Umbilical cord (tissue), 2 donors: ENCODE results near the gene MBLAC1. TPM values are rescaled to one million over a fixed set of nuclear protein-coding genes. Genes with fewer than 3 reads are reported as not detected.

Experiments used
- DNase-seq: peaks from one replicate; pipeline ENCODE4 v3.0.0-alpha.2; 2015; ENCODE audit warnings: low spot score
- total RNA-seq: library from RNA; depleted of rRNA; stranded (reverse); fragments of >200 nt; gene quantifications from one replicate; pipeline ENCODE4 v1.2.3, GENCODE V29; 2014; ENCODE audit warnings: low replicate concordance; ENCODE audit not compliant: insufficient read depth

MBLAC1 gene
- total RNA-seq, 1 donor from 2014 or later, result 1.9 TPM

GRCh38 chr7:100153708-100154535 is 27.2 kb downstream of the MBLAC1 start:
- DNase-seq, result no peak

GRCh38 chr7:100154651-100155491 is 28.1 kb downstream of the MBLAC1 start:
- no peak for DNase-seq

- no peak for DNase-seq
Observed at GRCh38 chr7:100155553-100156317, 29.0 kb downstream of the MBLAC1 start.

- no peak for DNase-seq
Observed at GRCh38 chr7:100156331-100157068, 29.7 kb downstream of the MBLAC1 start.

- no peak for DNase-seq
Observed at GRCh38 chr7:100157069-100157333, 30.2 kb downstream of the MBLAC1 start.

GRCh38 chr7:100157334-100158228 is 30.8 kb downstream of the MBLAC1 start:
- DNase-seq, result no peak

GRCh38 chr7:100158229-100159098 is 31.7 kb downstream of the MBLAC1 start, which contains the start of gene TRAPPC14:
TSS of gene TRAPPC14 (minus strand) at chr7:100158723. CDS start at chr7:100158499, 224 bp downstream.
- peak; percentile 90 for DNase-seq

- no peak for DNase-seq
Observed at GRCh38 chr7:100159099-100159623, 32.4 kb downstream of the MBLAC1 start.

GRCh38 chr7:100160067-100160466 is 33.3 kb downstream of the MBLAC1 start:
- no peak for DNase-seq

GRCh38 chr7:100163006-100163531 is 36.3 kb downstream of the MBLAC1 start:
- peak; percentile 32 for DNase-seq

GRCh38 chr7:100163871-100164270 is 37.1 kb downstream of the MBLAC1 start:
- DNase-seq, result no peak

GRCh38 chr7:100166317-100166940 is 39.7 kb downstream of the MBLAC1 start:
- DNase-seq, result no peak

GRCh38 chr7:100166970-100167911 is 40.5 kb downstream of the MBLAC1 start:
- DNase-seq, result peak; percentile 53

- peak; percentile 57 for DNase-seq
Observed at GRCh38 chr7:100167912-100168323, 41.2 kb downstream of the MBLAC1 start.

GRCh38 chr7:100169147-100169850 is 42.5 kb downstream of the MBLAC1 start:
- DNase-seq, result no peak

GRCh38 chr7:100170101-100170897 is 43.5 kb downstream of the MBLAC1 start:
- no peak for DNase-seq
